NCI-H446 treated with DMSO at 0.1 percent for 48 hours (cell line): ENCODE data around the gene FUT4.
"Not testable (repeated sequence)": the region's sequence is repeated elsewhere in the genome, so short reads cannot be mapped to it uniquely, and the experiment has no call there.

Source experiments
- DNase-seq: peaks from one replicate; lab custom pipeline; 2025; lab: John Stamatoyannopoulos, UW

FUT4 gene

DNA sequence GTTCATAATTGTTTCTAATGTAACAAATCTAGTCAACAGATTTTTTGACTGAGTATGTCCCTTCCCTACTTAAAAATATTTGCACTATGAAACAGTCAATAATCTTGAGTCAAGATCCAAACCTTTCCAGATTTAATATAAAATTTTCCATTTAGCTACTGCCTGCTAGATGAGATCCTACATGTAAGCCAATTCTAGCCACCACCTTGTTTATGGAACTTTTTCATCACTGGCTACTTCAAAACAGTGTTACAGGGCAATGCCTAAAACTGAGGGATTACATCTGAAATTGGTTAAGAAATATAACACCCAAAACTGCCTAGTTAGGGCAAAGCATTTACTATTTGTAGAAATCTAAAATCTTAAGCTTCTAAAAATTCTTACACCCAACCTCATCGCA, 10.5 kb upstream of the FUT4 start:
- DNase-seq: no peak

DNA sequence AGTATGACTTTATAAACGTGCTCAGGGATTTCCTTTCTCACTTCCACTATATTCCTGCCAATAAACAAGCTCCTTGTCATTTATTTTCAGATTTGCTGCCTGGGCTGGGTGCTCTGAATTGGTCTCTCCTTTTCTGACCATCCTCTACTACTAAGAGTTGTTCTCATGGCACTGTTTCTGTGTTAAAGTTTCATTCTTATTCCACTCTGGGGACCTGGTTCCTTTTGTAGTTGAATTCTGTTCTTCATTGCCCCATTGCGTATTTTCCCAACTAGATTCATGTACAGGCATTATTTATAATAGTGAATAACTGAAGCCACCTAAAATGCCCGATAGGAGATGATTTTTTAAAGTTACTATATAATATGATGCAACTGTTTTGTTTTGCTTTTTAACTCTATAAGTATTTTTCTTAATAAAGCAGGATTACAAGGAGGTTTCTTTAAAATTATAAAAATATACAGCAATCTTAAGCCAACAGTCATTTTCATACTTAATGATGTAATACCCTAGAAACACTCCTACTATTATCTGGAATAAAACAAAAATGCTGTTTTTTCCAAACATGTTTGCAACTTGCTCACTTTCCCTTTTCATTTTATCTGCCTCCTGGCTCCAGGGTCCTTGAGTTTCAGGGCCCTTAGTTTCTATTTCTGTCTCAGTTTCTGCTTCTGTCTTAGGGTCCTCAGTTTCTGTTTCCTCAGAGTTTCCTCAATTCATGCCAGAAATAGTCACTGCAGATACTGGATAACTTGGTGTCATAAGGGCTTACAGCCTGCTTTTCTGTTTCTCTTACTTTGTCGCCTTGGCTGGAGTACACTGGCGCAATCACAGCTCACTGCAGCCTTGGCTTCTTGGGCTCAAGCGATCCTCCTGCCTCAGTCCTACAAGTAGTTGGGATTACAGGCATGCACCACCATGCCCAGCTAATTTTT, 9.8 kb upstream of the FUT4 start:
- DNase-seq: no peak

DNA sequence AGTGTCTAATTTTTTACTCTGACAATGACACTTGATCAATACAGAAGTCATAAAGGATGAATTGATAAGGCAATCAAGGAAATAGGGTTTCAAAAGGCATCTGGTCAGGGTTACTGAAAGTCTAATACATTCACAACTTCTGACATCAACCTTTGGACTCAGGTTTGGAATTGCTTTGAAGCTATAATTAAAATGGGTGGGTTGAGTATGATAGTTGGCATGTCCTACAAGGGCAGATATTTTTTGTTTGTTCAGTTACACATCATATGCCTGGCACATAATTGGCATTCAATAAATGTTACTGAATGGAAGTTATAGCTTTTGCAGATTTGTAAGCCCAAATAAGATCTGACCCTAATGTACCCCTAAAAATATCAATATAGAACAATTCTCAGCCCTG, 7.3 kb upstream of the FUT4 start:
- DNase-seq: no peak

DNA sequence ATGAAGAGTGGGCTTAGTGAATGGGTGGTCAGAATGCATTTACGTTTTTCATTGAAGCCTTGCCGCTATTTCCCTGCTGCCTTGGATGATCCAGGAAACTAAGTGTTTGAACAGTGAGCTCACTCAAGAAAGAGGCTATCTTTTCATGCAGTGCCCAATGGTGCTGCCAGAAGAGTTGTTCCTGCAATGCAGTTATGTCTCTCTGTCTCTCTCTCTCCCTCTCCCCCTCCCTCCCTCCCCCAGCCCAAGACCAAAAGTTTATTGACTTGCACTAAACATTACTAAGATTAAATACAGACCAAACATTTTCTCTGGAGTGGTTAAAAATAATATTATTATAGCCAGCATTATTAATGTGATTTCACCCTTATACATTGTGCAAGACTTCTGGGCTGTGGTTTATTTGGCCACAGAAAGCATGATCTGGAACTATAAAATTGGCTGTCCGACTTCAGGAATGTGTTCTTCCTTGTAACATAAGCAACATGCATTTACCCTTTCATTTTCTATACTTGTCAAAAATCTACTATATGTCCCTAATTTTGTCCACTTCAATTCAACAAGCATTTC, 6.6 kb upstream of the FUT4 start:
- no peak for DNase-seq

DNA sequence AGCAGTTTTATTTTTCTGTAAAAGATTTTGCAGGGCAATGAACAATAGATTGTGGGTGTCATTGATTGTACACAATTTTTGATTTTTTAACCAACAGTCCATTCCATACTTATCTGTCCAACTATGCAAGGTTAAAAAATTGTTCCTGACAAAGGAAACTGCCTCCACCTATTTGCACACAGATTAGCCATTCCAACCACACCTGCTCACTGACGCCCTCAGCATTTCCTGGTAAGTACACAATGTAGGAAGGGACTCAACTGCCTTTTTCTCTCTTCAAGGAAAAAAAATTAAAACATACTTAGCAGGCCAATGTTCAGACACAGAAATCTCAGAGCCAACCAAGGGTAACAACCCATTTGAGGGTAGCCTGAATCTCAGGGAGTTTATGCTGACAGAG, 4.3 kb upstream of the FUT4 start:
- no peak for DNase-seq

DNA sequence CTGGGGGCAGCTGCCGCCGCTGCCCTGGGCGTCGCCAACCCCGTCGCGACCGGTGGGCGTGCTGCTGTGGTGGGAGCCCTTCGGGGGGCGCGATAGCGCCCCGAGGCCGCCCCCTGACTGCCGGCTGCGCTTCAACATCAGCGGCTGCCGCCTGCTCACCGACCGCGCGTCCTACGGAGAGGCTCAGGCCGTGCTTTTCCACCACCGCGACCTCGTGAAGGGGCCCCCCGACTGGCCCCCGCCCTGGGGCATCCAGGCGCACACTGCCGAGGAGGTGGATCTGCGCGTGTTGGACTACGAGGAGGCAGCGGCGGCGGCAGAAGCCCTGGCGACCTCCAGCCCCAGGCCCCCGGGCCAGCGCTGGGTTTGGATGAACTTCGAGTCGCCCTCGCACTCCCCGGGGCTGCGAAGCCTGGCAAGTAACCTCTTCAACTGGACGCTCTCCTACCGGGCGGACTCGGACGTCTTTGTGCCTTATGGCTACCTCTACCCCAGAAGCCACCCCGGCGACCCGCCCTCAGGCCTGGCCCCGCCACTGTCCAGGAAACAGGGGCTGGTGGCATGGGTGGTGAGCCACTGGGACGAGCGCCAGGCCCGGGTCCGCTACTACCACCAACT, 1.0 kb downstream of the FUT4 start:
- no peak for DNase-seq

DNA sequence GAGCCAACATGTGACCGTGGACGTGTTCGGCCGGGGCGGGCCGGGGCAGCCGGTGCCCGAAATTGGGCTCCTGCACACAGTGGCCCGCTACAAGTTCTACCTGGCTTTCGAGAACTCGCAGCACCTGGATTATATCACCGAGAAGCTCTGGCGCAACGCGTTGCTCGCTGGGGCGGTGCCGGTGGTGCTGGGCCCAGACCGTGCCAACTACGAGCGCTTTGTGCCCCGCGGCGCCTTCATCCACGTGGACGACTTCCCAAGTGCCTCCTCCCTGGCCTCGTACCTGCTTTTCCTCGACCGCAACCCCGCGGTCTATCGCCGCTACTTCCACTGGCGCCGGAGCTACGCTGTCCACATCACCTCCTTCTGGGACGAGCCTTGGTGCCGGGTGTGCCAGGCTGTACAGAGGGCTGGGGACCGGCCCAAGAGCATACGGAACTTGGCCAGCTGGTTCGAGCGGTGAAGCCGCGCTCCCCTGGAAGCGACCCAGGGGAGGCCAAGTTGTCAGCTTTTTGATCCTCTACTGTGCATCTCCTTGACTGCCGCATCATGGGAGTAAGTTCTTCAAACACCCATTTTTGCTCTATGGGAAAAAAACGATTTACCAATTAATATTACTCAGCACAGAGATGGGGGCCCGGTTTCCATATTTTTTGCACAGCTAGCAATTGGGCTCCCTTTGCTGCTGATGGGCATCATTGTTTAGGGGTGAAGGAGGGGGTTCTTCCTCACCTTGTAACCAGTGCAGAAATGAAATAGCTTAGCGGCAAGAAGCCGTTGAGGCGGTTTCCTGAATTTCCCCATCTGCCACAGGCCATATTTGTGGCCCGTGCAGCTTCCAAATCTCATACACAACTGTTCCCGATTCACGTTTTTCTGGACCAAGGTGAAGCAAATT, 1.8 kb downstream of the FUT4 start:
- DNase-seq: no peak

DNA sequence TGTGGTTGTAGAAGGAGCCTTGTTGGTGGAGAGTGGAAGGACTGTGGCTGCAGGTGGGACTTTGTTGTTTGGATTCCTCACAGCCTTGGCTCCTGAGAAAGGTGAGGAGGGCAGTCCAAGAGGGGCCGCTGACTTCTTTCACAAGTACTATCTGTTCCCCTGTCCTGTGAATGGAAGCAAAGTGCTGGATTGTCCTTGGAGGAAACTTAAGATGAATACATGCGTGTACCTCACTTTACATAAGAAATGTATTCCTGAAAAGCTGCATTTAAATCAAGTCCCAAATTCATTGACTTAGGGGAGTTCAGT, 2.4 kb downstream of the FUT4 start:
- DNase-seq: no peak

DNA sequence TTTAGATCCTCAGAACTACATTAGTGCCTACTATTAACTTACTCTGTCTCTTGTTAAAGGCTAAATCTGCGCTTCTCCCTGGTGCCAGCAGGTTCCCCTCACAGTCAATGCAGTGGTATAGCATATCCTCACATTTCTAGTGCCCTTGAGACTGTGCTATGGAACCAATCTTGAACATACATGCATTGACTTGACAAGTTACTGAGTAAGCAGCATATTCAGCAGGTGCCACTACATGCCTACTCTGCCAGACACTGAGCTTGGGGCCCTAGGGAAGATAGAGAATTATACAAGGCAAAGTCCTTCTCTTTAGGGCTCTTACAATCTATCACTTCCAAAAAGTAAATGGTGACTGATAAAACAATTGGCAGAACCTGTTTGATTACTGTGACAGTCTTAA, 3.2 kb downstream of the FUT4 start:
- DNase-seq: no peak

DNA sequence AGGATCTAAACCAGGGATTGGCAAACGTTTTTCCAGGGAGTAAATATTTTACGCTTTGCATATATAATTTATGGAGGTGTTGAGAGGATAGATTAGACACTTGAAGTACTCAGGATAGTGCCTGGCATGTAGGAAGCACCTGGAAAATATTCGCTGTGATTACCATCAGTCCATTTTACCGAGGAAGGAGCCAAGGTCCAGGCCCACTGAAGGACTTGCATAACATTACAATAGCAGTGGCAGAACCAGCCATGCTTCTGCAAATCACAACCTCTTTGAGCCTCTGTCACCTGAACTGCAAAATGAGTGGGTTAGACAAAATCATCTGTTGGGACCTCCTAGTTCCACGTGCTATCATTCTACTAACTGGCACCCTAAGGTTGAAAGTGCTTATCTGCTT, 5.4 kb downstream of the FUT4 start:
- DNase-seq: no peak

DNA sequence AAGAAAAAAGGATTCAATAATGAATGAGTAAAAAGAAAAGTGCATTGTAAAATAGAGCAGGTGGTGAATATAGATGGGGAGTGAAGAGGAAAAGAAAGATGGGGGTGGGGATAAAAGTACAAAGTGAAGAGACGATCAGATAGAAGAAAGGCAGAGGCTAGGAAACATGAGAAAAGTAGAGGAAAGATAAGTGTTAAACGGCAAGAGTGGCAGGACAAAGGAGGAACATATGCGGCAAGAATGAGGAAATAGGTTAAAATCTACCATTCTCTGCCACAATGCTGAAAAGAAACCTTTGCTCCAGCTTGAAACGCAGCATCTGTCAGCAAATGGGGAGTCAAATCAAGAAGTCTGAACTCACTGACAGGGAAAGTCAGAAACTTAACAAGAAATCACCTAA, 6.8 kb downstream of the FUT4 start:
- no peak for DNase-seq

DNA sequence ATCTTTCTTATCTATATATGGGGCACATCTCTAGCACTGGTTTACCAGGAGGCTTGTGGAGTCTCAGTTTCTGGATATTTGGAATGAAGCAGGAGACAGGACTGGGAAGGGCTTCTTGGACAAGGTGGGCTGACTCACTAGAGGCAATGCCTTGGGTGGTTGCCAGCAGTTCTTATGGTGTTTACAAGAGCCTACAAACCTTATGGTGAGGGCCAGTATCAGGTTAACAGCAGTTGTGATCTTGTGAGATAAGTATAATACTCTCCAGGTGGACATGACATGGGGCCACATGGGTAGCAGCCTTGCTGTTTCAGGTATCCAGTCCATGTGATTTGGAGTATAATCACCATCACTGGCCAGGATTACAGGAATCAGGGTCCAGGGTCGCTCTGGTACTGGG, 10.2 kb downstream of the FUT4 start:
- no peak for DNase-seq

DNA sequence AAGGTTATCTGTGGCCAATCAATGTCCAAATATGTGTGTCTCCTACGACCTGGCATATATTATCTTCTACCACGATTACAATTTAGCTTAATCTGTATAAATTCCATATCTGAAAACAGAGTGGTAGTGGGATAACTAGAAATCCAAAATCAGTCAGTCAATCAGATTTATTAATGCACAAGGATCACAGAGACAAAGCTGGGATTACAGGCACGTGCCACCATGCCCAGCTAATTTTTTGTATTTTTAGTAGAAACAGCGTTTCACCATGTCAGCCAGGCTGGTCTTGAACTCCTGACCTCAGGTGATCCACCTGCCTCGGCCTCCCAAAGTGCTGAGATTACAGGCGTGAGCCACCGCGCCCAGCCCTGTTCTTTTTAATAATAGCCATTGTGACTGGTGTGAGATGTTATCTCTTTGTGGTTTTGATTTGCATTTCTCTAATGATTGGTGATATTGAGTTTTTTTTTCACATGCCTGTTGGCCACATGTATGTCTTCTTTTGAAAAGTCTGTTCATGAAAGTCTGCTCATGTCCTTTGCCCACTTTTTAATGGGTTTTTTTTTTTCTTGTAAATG, 12.1 kb downstream of the FUT4 start:
- DNase-seq: not testable (repeated sequence)

DNA sequence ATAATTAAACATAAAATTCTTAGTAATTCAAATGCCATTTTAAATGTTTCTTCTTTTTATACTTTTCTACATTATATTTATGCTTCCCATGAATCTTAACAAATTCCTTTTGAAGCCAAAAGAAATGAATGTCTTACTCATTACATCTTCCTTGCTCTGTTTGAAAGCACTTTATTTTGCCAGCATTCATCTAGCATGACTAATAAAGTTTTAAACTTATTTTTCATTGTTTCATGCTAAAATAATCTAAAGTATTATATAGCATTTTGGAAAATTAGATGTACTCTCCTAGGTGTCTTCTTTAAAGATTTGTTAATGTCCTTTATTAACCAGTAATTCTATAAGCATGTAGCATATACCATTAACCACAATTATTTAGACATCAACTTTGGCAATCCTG, 13.7 kb downstream of the FUT4 start:
- DNase-seq: no peak

DNA sequence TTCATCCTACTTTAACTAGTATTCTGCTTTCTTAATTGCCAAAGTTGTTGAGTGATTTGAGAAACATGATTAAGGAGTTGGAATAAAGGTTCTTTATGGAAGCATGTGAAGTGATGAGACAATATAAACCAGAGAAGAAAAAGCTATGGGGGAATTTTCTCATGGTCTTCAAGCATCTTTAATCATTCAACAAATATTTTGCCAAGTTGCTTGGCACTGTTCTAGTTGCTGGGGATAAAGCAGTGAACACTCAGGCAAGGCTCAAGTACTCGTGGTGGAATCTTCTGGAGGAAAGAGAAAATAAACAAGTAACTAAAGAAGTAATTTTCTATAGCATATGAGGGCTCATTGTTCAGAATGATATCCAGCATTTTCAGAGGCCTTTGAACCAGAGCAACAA, 14.3 kb downstream of the FUT4 start:
- DNase-seq: no peak

DNA sequence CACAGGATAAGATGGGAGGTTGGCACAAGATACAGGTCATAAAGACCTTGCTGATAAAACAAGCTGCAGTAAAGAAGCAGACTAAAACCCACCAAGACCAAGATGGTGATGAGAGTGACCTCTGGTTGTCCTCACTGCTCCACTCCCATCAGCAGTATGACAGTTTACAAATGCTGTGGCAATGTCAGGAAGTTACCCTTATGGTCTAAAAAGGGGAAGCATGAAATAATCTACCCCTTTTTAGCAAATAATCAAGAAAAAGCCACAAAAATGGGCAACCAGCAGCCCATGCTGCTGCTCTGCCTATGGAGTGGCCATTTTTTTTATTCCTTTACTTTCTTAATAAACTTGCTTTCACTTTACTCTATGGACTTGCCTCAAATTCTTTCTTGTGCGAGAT, 14.7 kb downstream of the FUT4 start:
- DNase-seq: no peak

DNA sequence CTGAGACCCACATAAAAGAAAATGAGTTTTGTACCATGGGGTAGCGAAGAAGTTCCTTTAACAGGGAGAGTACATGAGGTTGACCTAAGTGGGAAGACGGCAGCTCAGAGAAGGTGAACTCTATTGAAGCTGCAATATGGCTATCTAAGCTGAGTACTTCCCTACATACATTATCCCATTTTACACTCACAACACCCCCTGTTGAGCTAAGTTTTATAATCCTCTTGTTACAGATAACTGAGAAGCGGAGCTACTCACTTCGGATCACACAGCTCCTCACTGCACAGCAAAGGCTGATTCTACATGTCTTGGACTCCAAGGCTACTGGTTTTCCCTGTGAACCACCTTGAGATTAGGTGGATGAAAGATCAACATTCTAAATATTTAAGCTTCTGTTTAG, 15.2 kb downstream of the FUT4 start:
- DNase-seq: no peak

DNA sequence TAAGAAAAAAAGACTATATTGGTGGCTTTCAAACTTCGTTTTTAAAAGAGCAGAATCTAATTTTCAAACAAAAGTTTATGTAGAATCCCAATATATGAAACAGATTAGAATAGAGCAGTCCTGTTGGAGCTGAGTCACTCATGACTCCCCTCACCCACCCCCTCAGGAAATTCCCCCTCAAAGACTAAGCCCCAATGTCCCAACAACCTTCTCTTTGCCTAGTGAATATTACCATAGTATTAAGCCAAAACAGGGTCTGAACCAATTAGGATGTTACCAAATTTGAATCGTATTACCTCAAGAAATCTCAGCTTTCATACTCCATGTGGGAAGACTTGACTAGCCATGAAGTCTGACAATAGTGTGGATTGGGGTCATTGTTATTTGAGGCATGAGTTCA, 15.6 kb downstream of the FUT4 start:
- no peak for DNase-seq

DNA sequence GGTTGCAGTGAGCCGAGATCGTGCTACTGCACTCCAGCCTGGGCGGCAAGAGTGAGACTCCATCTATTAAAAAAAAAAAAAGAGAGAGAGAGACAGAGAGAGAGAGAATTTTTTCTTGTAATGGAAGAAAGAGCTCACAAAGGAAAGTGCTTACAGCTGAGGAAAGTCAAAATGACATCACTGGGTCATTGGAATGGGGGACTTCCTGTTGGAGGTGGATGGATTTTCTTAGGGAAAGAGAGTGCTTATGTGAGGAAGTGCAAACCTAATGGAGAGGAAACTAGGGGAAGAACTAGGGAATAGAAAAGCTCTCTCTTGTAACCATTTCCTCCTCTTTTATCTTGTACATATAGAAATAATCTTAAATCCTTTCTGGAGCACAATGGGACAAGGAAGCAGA, 17.1 kb downstream of the FUT4 start:
- DNase-seq: no peak

DNA sequence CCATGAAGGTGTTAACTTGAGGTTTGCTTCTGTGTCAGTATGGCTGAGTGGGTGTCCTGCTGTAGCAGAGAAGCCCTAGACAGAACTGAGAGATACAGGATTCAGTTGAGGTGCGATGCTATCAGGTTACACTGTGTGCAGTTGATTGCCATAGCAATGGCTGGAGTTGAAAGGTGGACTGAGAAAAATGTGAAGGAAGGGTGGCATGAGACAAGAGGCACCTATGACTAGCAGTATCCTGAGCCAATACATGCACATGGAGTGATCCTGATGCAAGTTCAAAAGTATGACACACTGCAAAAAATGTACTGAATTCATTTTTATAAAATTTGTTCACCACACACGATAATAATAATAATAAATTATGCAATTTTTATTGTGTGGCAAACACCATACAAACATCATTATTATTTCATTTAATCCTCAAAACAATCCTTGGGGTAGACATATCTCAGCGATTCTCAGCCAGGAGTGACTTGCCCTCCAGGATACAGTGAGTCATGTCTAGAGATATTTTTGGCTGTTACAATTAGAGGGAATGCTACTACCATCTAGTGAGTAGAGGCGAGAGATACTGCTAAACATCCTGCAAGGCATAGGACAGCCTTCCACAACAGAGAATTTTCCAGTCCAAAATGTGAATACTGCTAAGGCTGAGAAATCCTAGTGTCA, 19.6 kb downstream of the FUT4 start:
- DNase-seq: no peak

DNA sequence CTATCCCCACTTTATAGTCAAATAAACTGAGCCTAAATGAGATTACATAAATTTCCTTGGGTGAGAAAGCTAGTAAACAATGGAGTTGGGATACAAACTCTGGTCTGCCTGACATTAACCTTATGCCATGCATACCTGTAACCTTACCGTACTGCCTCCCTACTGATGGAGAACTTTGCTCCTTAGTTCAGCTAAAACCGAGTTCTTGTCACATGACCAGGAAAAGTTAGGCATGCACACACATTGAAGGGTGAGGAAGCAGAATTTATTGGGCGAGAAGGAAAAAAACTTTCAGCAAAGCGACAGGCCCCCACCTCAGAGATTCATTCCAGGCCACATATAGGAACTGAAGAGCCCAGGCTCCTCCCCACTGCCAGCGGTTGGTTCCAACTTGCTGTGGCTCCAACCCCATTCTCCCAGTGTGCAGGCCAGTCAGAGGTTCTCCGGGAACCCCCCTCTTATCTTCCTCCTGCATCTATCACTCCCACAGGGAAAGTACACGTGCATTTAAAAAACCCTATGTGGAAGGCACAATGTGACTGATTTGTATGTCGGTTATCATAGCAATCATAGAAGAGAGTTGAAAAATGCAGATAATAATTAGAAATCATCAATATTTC, 20.2 kb downstream of the FUT4 start:
- DNase-seq: no peak
